Testis (tissue), 2 donors: ENCODE results near the gene VEGFD.

ENCODE experiments used
- POLR2A ChIP-seq: fragments of 450-650 bp; IDR thresholded peaks from one replicate; pipeline ENCODE4 v1.6.1; 2017; ENCODE audit warnings: antibody characterized with exemption, mild to moderate bottlenecking, moderate library complexity
- TF ChIP-seq, protein P1 (sequence below), 3 experiments: fragments of 450-650 bp in 2 of 3; fragments of 200-600 bp in 1 of 3; sonication (generic) in 1 of 3; IDR thresholded peaks; one replicate each; pipeline ENCODE4 v1.5.1; 2016 to 2019; ENCODE audit warnings: antibody characterized with exemption in 3 of 3, mild to moderate bottlenecking in 2 of 3, moderate library complexity in 1 of 3

DNA sequence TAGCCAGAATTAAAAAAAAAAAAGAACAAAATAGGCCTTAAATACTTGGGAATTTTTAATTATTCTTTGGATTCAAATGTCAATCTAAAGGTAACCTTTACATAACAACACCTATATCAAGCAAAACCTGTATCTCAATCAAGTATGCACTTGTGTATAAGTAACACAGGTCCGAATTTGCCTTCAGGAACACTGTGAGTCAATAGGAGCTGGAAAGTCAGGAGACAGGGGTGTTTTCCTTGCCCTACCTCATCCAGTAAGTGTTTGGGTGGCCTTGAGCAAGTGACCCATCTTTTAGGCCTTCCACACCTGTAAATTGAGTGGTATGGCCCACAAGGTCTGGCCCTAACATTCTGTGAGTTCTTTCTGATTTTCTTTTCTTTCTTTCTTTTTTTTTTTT lies 40.8 kb upstream of the VEGFD start:
- TF ChIP-seq, protein P1, sequence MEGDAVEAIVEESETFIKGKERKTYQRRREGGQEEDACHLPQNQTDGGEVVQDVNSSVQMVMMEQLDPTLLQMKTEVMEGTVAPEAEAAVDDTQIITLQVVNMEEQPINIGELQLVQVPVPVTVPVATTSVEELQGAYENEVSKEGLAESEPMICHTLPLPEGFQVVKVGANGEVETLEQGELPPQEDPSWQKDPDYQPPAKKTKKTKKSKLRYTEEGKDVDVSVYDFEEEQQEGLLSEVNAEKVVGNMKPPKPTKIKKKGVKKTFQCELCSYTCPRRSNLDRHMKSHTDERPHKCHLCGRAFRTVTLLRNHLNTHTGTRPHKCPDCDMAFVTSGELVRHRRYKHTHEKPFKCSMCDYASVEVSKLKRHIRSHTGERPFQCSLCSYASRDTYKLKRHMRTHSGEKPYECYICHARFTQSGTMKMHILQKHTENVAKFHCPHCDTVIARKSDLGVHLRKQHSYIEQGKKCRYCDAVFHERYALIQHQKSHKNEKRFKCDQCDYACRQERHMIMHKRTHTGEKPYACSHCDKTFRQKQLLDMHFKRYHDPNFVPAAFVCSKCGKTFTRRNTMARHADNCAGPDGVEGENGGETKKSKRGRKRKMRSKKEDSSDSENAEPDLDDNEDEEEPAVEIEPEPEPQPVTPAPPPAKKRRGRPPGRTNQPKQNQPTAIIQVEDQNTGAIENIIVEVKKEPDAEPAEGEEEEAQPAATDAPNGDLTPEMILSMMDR (IDR thresholded peaks at IDR 0.05), result no peak
- TF ChIP-seq POLR2A, result no peak
